Stimulated activated CD4-positive, alpha-beta T cell treated with anti-CD3 and anti-CD28 coated beads, Interleukin-4, amount 100 ng/mL, for 4 hours (primary cell): ENCODE results near the gene PRRG2.

ENCODE experiments used
- DNase-seq, 2 experiments: peaks; one replicate each; pipeline ENCODE4 v3.0.0-alpha.2; 2020

PRRG2 gene

DNA sequence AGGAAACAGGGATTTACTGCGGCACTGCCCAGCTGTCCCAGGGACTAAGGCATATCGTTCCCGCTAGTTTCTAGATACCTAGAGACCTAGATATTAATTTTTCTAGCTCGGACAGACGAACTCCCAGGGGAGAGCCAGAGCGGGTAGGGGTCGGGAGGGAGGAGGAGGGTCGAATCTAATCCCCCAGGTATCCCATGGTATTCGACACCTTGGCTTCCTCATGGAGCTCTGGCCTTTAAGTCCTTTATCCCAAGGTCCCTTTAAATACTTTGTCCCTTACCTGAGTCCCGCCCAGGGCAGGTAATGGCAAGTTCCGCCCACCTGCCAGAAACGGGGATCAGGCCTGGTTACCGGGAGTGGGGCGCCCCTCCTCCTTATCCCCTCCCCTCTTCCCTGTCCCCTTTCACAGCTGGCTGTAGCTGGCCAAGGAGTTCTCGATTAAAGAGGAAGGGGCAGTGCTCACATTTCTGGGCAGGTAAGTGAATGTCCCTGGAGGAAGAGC is at the start of gene PRRG2:
TSS of gene PRRG2 (plus strand) at position 310 of the 502 bp plus-strand sequence. CDS start 1,904 bp downstream, outside the sequence.
- DNase-seq: no peak

- peak; percentile 80 to 86 for DNase-seq
Measured at GRCh38 chr19:49533551-49534488, 47.3 kb upstream of the PRRG2 start.

GRCh38 chr19:49534632-49535385 is 46.3 kb upstream of the PRRG2 start:
- DNase-seq: no peak

- no peak for DNase-seq
Measured at GRCh38 chr19:49536921-49537462, 44.1 kb upstream of the PRRG2 start.

DNA sequence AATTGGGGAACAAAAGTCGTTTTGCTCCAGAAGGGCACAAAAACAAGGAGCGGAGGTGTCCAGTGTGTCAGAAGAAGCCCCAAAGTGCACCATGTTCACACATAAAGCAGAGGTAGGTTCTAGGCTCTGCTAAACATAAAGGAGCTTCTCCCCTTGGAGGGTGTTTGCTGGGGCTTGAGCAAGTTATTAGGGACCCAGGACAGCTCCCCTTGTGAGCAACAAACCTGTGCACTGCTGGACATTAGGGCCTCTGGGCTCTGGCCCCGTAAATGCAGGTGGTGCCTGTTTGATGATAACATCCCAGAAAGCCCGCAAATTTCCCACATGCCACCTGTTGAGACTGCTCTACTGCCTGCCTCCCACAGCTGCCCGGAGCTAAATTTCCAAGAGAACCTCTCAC is 42.5 kb upstream of the PRRG2 start:
- DNase-seq: no peak

- no peak for DNase-seq
Measured at GRCh38 chr19:49539192-49539952, 41.7 kb upstream of the PRRG2 start.

- DNase-seq: no peak
Measured at GRCh38 chr19:49541914-49542313, 39.2 kb upstream of the PRRG2 start.

DNA sequence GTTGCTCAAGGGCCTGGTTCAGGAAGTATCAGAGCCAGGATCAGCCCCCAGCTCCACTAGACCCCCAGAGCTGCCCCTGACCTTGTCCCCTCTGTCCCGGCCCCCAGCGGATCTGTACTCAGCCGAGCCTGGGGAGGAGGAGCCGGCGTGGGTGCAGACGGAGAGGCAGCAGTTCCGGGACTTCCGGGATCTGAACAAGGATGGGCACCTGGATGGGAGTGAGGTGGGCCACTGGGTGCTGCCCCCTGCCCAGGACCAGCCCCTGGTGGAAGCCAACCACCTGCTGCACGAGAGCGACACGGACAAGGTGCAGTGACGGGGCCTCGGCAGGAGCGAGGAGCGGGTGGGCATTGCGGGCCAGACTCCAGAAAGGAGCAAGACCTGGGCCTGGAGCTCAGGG is 38.7 kb upstream of the PRRG2 start:
- DNase-seq: no peak

DNA sequence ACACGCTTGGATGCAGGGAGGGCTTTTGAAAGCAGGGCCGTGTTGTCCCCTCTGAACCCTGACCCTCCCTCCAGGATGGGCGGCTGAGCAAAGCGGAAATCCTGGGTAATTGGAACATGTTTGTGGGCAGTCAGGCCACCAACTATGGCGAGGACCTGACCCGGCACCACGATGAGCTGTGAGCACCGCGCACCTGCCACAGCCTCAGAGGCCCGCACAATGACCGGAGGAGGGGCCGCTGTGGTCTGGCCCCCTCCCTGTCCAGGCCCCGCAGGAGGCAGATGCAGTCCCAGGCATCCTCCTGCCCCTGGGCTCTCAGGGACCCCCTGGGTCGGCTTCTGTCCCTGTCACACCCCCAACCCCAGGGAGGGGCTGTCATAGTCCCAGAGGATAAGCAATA is 38.1 kb upstream of the PRRG2 start:
- DNase-seq: no peak

DNA sequence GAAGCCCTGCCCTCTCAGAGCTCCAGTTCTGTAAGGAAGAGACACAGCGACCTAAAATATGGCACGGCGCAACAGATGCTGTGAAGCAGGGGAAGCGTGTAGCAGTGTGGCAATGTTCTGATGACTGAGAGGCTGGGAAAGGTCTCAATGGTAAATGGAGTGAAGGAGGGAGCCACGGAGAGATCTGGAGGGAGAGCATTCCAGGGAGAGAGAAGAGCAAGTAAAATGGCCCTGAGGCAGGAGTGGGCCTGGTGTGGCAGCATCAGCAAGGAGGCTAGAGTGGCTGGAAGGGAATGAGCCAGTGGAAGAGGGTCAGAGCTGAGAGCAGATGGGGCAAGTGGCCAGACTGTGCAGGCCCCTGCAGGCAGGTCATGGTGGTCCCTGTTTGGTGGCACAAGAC is 37.0 kb upstream of the PRRG2 start:
- no peak for DNase-seq

- peak in 1 of 2 experiments; percentile 53 for DNase-seq
Measured at GRCh38 chr19:49546825-49547565, 34.1 kb upstream of the PRRG2 start.

GRCh38 chr19:49549045-49549444 is 32.1 kb upstream of the PRRG2 start:
- no peak for DNase-seq

DNA sequence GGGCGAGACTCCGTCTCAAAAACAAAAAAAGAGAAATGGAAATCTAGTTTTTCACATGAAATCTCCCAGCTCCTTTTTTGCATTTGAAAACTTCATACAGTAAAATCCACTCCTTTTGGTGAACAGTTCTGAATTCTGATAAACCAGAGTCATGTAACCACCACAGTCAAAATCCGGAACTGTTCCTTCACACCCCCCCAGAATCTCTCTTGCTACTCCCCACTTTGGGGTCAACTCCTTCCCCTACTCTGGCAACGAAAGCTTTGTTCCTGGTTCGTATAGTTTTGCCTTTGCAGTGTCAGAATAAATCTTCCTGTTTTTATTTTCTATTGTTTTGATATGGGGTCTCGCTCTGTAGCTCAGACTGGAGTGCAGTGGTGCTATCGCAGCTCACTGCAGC is 29.6 kb upstream of the PRRG2 start:
- no peak for DNase-seq

GRCh38 chr19:49552749-49553148 is 28.4 kb upstream of the PRRG2 start:
- no peak for DNase-seq

DNA sequence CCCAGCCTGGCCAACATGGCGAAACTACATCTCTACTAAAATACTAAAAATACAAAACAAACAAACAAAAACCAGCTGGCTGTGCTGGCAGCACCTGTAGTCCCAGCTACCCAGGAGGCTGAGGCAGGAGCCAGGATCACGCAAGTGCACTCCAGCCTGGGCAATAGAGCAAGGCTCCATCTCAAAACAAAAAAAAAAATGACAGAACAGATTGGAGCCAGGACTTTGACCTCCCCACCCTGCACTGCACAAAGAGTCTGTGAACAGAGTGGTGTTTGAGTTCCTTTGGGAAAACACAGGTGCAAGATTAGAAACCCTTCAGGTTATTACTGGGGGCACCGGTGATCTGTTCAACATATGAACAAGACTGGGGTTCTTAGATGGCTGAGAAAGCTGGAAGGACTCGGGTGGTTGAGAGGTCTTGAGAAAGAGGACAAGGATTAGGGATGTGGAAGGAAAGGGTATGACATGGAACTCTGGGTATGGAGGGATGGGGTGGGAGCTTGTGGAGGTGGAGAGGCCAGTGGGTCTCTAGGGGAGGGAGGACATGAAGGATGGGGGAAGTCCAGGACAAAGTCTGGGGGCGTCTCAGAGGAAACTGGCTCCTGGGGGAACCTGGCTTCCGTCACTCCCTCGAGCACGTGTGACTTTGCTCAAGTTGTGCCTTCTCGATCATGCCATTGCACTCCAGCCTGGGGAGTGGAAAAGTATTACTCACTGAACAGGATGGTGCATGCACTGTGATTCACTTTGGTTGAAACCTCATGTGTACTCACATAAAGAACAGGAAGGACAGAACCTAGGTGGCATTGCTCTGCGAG is 27.5 kb upstream of the PRRG2 start:
- DNase-seq: peak; percentile 49 to 81

DNA sequence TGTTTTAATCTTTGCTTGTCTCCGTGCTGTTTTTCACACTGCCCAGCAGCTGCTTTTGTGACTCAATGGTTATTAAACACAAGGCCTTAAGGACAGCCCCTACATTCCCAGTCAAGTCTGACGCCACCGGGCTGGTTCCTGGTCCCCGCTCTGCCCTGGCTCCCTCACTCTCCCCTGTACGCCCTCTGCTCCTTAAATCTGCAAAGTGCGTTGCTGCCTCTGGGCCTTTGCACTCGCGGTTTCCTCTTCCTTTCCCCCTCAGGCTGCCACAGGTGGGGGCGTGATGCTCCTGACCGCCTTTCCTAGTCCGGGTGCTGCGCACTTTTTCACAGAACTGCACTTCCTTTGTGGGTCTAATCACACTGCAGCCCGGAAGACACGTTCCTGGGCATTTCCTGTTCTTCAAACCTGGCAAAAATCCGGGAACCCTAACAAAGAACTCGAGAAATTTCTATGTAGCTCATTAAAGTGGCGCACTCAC is 26.4 kb upstream of the PRRG2 start:
- peak in 1 of 2 experiments; percentile 53 for DNase-seq

DNA sequence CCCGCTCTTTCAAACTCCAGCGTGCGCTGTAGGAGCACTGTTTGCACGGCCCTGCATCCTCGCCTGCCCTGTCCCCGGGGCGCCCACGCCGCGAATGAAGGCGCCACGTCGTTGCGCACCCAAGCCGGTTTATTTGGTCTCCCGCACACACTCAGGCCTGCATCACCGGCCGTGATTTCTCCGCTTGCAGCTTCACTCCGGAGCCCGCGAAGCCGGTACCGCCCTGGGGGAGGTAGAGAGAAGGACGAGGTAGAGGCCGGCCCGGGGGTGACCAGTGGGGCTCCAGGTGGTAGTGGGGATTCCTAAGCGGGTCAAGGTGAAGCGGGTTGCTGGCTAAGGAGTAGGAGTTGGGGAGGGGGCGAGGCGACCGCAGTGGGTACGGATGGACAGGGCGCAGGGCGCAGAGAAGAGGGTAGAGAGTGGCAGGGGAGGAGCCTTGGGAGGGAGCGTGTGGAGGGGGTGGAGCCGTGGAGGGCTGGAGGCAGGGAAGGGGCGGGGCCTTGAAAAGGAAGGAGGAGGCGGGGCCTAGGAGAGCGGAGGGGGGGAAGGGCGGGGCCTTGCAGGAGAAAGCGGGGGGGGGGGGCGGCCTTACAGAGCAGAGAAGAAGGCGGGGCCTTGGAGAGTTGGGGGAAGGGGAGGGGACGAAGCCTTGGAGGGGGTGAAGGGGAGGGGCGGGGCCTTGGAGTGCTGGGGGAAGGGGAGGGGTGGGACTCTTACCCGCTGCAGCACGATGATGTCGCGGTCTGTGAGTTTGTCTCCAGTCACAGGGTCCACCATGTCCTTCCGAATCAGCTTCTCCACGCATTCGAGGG is 25.3 kb upstream of the PRRG2 start:
- peak; percentile 73 to 78 for DNase-seq

DNA sequence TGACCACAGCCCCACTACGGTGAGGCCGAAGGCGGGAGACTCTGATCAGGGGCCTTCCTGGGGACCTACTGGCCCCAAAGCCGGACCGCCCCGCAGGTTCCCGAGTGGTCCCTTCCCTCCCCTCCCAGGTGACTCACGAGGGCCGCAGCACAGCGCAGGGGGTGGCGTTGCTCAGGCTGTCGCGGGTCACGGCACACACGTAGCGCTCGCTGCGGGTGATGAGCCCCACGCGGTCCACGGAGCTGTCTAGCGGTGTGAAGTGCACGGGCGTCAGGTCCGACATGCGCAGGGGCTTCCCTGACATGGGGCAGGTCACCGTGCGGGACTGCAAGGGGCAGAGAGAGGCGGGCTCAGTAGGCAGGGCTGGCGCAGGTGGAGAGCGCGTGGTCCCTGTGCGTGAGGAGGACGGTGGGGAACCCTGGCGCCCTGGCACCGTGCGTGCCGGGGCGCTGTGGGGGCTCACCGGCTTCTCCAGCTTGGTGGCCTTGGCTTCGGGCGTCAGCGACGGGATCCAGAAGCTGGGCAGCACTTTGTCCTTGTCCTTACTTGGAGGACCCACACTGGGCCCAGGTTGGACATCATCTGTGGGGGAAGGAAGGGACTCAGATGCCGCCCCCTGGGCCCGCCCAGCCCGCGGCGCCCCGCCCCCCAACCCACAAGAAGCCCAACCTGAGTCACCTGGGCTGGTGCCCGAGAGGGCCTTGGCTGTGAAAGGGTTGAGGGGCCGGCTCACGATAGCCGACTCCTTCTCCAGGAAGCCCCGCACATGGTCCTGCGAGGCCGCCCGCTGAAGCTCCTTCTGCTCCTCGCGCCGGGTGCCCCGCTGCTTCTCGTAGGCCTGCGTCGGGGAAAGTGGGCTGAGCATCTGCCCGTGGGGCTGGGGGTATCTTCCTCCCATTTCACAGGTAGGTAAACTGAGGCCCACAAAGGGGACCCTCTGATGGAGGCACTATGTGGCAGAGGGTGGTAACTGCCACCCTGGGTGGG is 24.4 kb upstream of the PRRG2 start:
- DNase-seq: no peak
